ENCODE results near the gene TMEM244.

- TF ChIP-seq ZNF121 (CRISPR knock-in tag; IDR thresholded peaks at IDR 0.05) (no peak), NFYB (CRISPR knock-in tag; conservative IDR thresholded peaks at IDR 0.05; ENCODE audit: low read depth) (no peak)
Observed at GRCh38 chr6:129793447-129793846, 67.7 kb downstream of the TMEM244 start.
